ENCODE data around the gene ZNF236.

DNA sequence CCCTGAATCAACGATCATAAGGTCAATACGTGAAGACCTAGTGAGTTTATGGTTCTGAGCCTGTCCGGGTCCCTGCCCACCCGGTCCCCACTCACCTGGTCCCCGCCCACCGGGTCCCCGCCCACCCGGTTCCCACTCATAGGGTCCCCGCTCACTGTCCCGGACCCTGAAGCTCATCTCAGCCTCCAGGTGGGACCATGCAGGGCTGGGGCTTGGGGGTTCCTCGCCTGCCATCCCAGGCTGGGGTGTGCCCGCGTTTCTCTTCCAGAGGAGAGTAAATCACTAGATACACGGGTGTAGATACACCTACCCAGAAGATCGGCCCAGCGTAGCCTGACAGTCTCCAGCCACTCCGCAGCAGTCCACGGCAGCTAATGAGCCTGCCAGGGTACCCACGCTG is 178.7 kb downstream of the ZNF236 start:
- TF ChIP-seq ZBTB7A (IDR thresholded peaks at IDR 0.05; ENCODE audit: low read depth) (no peak), CREB1 (IDR thresholded peaks at IDR 0.05; ENCODE audit: low read depth) (no peak), EGR1 (IDR thresholded peaks at IDR 0.05) (no peak), FOXM1 (IDR thresholded peaks at IDR 0.05; ENCODE audit: borderline replicate concordance, low read depth) (no peak), NFIC (IDR thresholded peaks at IDR 0.05) (no peak)

Data from Ishikawa (cell line).